Measurements from ENCODE around the gene RASGRF2.

RASGRF2 gene

GRCh38 chr5:81058121-81058520 lies 98.0 kb downstream of the RASGRF2 start:
- no peaks in the 10 kb centered on the region for H3K79me2 ChIP-seq
- no peak overlapping the region for H2AFZ ChIP-seq
- H3K27ac ChIP-seq: no peak overlapping the region
- H3K4me2 ChIP-seq (ENCODE audit: low read length): no peak overlapping the region
- H3K27me3 ChIP-seq (ENCODE audit: control insufficient read depth, insufficient read depth, low read length): no peaks in the 10 kb centered on the region
- no peaks in the 10 kb centered on the region for H3K9me3 ChIP-seq (ENCODE audit: control insufficient read depth, low read length)
- no peaks in the 10 kb centered on the region for H3K36me3 ChIP-seq (ENCODE audit: control insufficient read depth, insufficient read depth, low read length)
- H3K9ac ChIP-seq: no peak overlapping the region
- H3K4me1 ChIP-seq: no peaks in the 10 kb centered on the region
- H3K4me3 ChIP-seq (ENCODE audit: low read depth, low read length): no peak overlapping the region
- TF ChIP-seq CTCF (IDR thresholded peaks at IDR 0.05): no peak

DNA sequence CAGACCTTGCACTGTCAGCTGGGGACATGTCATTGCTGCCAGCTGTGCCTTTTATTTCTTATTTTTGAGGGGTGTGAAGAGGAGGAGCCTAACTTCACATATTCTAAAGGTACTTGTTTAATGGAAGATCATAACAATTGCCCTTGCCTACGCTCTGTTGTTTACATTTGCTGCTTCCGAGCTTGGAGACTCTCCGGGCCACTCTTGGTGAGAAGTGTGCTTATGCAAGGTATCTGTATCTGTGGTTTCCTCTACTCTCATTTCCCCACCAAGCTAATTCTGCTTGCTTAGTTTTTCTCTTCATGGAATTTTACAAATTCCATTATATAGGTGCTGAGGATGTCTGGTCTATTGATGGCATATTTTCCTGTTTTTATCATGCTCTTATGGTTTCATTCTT lies 105.3 kb downstream of the RASGRF2 start:
- no peak overlapping the region for H3K4me3 ChIP-seq (ENCODE audit: low read depth, low read length)
- no peaks in the 10 kb centered on the region for H3K9me3 ChIP-seq (ENCODE audit: control insufficient read depth, low read length)
- TF ChIP-seq CTCF (IDR thresholded peaks at IDR 0.05): no peak
- no peak overlapping the region for H2AFZ ChIP-seq
- H3K27ac ChIP-seq: no peak overlapping the region
- H3K9ac ChIP-seq: no peak overlapping the region
- no peaks in the 10 kb centered on the region for H3K4me1 ChIP-seq
- no peaks in the 10 kb centered on the region for H3K36me3 ChIP-seq (ENCODE audit: control insufficient read depth, insufficient read depth, low read length)
- no peaks in the 10 kb centered on the region for H3K79me2 ChIP-seq
- H3K4me2 ChIP-seq (ENCODE audit: low read length): no peak overlapping the region
- H3K27me3 ChIP-seq (ENCODE audit: control insufficient read depth, insufficient read depth, low read length): no peaks in the 10 kb centered on the region

GRCh38 chr5:81066102-81066501 lies 105.9 kb downstream of the RASGRF2 start:
- Histone ChIP-seq H2AFZ (no peak overlapping the region), H3K4me1 (no peaks in the 10 kb centered on the region), H3K27ac (no peak overlapping the region), H3K4me3 (ENCODE audit: low read depth, low read length) (no peak overlapping the region), H3K27me3 (ENCODE audit: control insufficient read depth, insufficient read depth, low read length) (no peaks in the 10 kb centered on the region), H3K4me2 (ENCODE audit: low read length) (no peak overlapping the region), H3K36me3 (ENCODE audit: control insufficient read depth, insufficient read depth, low read length) (no peaks in the 10 kb centered on the region), H3K9me3 (ENCODE audit: control insufficient read depth, low read length) (no peaks in the 10 kb centered on the region), H3K9ac (no peak overlapping the region), H3K79me2 (no peaks in the 10 kb centered on the region)
- TF ChIP-seq CTCF (IDR thresholded peaks at IDR 0.05): no peak

- H3K9ac ChIP-seq: no peak overlapping the region
- no peak overlapping the region for H3K4me3 ChIP-seq (ENCODE audit: low read depth, low read length)
- H3K79me2 ChIP-seq: no peaks in the 10 kb centered on the region
- no peak for TF ChIP-seq CTCF (IDR thresholded peaks at IDR 0.05)
- no peaks in the 10 kb centered on the region for H3K9me3 ChIP-seq (ENCODE audit: control insufficient read depth, low read length)
- H3K36me3 ChIP-seq (ENCODE audit: control insufficient read depth, insufficient read depth, low read length): no peaks in the 10 kb centered on the region
- H3K27me3 ChIP-seq (ENCODE audit: control insufficient read depth, insufficient read depth, low read length): no peaks in the 10 kb centered on the region
- H3K4me2 ChIP-seq (ENCODE audit: low read length): no peak overlapping the region
- peak overlapping the region; percentile 50 for H3K27ac ChIP-seq
- H2AFZ ChIP-seq: no peak overlapping the region
- H3K4me1 ChIP-seq: no peaks in the 10 kb centered on the region
Observed at GRCh38 chr5:81067406-81067805, 107.2 kb downstream of the RASGRF2 start.

DNA sequence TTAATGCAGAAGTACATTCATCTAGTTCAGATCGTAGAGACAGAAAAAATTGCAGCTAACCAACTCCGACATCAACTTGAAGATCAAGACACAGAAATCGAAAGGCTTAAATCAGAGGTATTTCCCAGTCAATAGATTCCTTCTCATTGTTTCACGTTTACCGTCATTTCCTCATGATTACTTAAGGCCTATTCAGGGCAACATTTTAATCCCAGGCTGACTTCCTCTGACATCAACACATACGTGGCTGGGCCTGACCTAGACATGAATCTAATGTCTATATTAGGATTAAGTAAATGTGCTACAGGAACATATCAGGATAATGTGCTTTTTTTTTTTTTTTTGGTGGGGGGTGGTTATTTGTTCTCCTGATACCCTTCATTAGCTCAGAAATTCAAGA lies 107.9 kb downstream of the RASGRF2 start:
- Histone ChIP-seq H3K9me3 (ENCODE audit: control insufficient read depth, low read length) (no peaks in the 10 kb centered on the region), H3K27ac (peak overlapping the region; percentile 50), H3K79me2 (no peaks in the 10 kb centered on the region), H3K9ac (no peak overlapping the region), H3K4me2 (ENCODE audit: low read length) (no peak overlapping the region), H3K4me3 (ENCODE audit: low read depth, low read length) (no peak overlapping the region), H3K36me3 (ENCODE audit: control insufficient read depth, insufficient read depth, low read length) (no peaks in the 10 kb centered on the region), H3K27me3 (ENCODE audit: control insufficient read depth, insufficient read depth, low read length) (no peaks in the 10 kb centered on the region), H3K4me1 (no peaks in the 10 kb centered on the region), H2AFZ (no peak overlapping the region)
- no peak for TF ChIP-seq CTCF (IDR thresholded peaks at IDR 0.05)

All from parathyroid adenoma (tissue), 2 donors.